OCI-LY1 (cell line): Measurements from ENCODE around the gene CD2.

Experiments used
- EZH2 ChIP-seq: fragments of 200-600 bp; sonication (generic), shearing (Covaris generic); IDR thresholded peaks from 2 replicates; pipeline ENCODE4 v1.8.0; 2017; ENCODE audit warnings: borderline replicate concordance, mixed run types, mild to moderate bottlenecking, antibody characterized with exemption, low read length, moderate library complexity, mixed read lengths
- TF ChIP-seq, protein P1 (sequence below): fragments of 200-600 bp; sonication (generic), shearing (Covaris generic); IDR thresholded peaks from 2 replicates; pipeline ENCODE4 v1.5.1; 2017; ENCODE audit warnings: mild to moderate bottlenecking, antibody characterized with exemption, low read length, moderate library complexity, mixed read lengths

DNA sequence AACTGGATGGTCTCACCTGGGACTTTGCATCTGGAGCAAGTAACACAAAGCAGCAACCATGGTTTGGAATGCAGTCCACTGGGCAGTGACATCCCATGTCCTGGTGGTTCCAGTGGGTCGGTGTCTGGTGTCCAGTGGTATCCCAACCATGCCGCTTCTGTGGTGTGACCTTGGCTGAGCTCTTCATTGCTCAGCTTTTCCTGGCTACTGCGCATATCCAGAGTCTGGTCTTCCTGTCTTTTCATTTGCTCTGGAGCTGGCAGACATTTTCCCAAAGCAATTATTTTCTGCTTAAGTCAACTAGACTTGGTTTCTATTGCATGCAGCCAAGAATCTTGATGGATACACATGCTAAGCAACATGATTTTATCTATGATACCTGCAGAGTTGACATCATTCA, 28.4 kb upstream of the CD2 start:
- TF ChIP-seq, protein P1, sequence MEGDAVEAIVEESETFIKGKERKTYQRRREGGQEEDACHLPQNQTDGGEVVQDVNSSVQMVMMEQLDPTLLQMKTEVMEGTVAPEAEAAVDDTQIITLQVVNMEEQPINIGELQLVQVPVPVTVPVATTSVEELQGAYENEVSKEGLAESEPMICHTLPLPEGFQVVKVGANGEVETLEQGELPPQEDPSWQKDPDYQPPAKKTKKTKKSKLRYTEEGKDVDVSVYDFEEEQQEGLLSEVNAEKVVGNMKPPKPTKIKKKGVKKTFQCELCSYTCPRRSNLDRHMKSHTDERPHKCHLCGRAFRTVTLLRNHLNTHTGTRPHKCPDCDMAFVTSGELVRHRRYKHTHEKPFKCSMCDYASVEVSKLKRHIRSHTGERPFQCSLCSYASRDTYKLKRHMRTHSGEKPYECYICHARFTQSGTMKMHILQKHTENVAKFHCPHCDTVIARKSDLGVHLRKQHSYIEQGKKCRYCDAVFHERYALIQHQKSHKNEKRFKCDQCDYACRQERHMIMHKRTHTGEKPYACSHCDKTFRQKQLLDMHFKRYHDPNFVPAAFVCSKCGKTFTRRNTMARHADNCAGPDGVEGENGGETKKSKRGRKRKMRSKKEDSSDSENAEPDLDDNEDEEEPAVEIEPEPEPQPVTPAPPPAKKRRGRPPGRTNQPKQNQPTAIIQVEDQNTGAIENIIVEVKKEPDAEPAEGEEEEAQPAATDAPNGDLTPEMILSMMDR: no peak
- no peak for TF ChIP-seq EZH2
